ENCODE measurements around the gene CCSAP.
A peak's percentile ranks its signal among the peaks of the same experiment; 100 is the strongest.
"Not testable (repeated sequence)": the region's sequence is repeated elsewhere in the genome, so short reads cannot be mapped to it uniquely, and the experiment has no call there.

The CCSAP gene

DNA sequence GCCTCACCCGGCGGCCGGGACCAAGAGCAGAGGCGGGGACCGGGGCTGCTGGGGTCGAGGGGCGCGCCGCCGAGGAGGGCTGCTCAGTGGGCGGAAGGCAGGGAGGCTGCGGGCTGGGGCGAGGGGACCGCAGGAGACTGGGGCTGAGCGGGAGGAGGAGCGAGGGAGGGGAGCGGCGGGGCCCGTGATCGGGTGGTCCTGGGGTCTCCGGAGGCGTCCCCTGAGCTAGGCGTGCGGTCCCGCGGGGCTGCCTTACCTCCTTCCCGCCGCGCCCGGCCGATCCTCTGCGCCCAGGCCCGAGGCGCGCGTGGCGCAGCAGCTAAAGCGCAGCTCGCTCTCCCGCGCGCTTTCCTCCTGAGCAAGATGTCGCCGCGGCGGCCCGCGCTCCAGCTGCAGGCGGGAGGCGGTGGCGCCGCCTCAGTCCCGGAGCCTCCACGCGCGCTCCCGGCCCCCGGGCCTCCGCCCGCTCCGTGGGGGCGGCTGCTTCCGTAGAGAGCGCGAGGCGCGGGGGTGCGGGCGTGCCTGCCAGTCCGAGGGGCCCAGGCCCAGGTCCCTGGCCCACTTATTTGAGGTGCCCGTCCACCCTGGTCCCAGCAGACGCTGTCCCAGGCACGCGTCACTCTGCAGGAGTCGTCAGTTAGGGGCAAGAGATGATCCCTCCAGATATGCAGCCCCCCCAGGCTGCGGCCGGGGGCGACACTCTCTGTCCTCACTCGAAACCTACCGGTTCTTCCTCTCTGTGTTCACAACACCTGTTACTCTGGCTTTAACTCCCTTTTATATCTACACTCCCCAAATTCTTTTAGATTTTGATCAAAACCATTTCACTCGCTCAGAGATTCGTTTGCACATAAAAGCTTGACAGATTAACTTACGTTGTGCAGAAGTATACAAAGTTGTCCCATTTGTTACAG, at the start of gene CCSAP:
Gene CCSAP (minus strand): TSS at position 392 of the 914 bp plus-strand sequence. CDS start 582 bp downstream, outside the sequence.
- DNase-seq, result peak; percentile 17 to 29

DNA sequence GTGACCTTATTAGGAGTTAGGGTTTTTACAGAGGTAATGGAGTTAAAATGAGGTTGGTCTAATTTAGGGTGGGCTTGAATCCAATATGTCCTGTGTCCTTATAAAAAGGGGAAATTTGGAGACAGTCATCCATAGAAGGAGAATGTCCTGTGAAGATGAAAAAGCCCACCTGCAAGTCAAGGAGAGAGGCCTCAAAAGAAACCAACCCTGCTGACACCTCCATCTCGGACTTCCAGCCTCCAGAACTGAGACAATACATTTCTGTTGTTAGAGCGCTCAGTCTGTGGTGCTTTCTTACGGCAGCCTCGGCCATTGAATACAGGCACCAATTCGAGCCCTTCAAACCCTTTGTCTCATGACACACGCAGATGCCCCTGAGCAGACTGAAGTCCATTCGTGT, 47.3 kb upstream of the CCSAP start:
- no peak for DNase-seq

GRCh38 chr1:229388897-229389580, 46.2 kb upstream of the CCSAP start:
- DNase-seq, result no peak

GRCh38 chr1:229385853-229386456, 43.1 kb upstream of the CCSAP start:
- no peak for DNase-seq

- no peak for DNase-seq
Observed at GRCh38 chr1:229384822-229385221, 42.0 kb upstream of the CCSAP start.

GRCh38 chr1:229383961-229384360, 41.1 kb upstream of the CCSAP start:
- no peak for DNase-seq

- DNase-seq, result no peak
Observed at GRCh38 chr1:229383188-229383587, 40.3 kb upstream of the CCSAP start.

- DNase-seq, result no peak
Observed at GRCh38 chr1:229381234-229381633, 38.4 kb upstream of the CCSAP start.

DNA sequence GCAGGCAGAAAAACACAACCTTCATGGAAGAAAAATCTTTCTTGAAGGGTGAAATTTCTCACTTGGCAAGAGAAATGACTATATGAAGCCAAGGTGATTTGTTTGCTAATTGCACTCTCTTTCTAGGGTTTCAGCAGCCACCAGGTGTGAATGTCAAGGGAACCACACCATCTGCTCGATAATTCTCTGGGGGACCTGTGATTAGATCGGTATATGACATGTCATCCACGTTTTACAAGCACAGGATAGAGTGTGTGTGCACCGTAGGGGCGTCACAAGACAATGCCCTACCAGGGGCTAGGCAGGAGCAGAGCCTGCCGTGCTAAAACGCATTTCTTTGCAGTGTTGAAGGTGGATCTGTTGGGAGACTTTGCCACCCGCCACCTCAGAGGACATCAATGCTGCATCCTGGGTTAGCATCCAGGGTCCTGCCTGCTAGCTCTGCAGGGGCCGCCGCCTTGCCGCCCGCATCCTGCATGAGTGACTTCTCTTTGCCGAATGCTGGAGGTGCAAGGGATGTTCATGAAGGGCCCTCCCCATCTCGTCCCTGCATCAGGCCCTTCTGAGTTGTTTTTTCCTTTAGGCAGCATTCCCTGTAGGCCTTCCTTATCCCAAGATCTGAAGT, 37.8 kb upstream of the CCSAP start:
- no peak for DNase-seq

GRCh38 chr1:229379846-229380245, 37.0 kb upstream of the CCSAP start:
- no peak for DNase-seq

- DNase-seq, result no peak
Observed at GRCh38 chr1:229378586-229379367, 35.9 kb upstream of the CCSAP start.

DNA sequence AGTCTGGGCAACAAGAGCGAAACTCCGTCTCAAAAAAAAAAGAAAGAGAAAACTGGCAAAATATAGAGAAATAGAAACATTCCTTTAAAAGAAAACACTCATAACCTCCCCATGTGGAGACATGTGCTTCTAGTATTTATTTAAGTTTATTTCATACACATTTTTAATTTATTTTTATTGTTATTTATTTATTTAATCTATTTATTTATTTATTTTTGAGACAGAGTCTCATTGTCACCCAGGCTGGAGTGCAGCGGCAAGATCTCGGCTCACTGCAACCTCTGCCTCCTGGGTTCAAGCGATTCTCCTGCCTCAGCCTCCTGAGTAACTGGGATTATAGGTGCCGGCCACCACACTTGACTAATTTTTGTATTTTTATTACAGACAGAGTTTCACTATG, 35.2 kb upstream of the CCSAP start:
- DNase-seq, result not testable (repeated sequence)

- DNase-seq, result no peak
Observed at GRCh38 chr1:229377429-229377828, 34.6 kb upstream of the CCSAP start.

GRCh38 chr1:229376521-229376920, 33.7 kb upstream of the CCSAP start:
- no peak for DNase-seq

DNA sequence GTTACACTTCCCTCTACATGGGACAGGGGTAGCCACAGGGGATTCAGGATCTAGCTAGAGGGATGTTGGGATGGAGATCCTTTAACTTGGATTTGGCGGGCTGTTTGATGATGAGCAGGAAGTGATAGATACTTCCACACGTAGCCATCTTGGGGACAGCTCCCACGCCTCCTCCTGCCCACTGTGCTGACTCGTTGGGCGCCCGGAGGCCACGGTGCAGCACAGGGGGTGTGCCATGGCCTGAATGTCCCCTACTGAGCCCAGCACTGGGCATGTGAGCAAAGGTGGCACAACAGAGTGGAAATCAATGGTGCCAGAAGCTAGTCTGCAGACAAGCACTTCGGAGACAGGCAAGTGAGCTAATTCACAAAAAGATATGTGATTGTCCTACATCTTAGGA, 31.6 kb upstream of the CCSAP start:
- DNase-seq, result no peak

DNA sequence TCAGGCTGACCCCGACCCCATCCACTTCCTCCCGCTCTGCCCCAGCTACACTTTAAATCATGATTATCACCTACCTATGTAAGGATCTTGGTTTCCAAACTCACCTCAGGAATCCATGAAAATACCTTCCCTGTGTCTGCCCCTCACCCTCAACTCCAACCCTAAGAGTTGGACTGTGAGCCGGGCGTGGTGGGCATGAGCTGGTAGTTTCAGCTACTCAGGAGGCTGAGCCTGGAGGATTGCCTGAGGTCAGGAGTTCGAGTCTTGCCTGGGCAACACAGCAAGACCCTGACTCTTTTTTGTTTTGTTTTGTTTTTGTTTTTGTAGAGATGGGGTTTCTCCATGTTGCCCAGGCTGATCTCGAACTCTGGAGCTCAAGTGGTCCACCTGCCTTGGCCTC, 30.5 kb upstream of the CCSAP start:
- no peak for DNase-seq

- no peak for DNase-seq
Observed at GRCh38 chr1:229372251-229372650, 29.4 kb upstream of the CCSAP start.

DNA sequence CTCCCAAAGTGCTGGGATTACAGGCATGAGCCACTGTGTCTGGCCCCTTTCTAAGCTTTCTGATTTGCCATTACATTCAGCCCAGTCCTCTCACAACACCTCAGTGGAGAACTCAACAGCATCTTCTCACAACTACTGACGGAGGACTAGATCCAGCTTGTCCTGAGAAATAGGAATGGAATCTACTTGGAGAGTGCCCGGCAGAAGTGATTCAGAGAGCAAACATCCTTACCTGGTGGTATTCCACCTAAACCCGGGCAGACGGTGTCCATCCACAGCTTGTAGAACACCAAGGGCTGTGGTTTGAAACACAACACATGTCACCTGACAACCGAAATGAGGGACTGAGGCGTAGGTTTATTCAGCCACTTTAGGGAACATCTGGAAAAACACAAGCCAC, 28.8 kb upstream of the CCSAP start:
- no peak for DNase-seq

GRCh38 chr1:229370601-229371021, 27.8 kb upstream of the CCSAP start:
- no peak for DNase-seq

DNA sequence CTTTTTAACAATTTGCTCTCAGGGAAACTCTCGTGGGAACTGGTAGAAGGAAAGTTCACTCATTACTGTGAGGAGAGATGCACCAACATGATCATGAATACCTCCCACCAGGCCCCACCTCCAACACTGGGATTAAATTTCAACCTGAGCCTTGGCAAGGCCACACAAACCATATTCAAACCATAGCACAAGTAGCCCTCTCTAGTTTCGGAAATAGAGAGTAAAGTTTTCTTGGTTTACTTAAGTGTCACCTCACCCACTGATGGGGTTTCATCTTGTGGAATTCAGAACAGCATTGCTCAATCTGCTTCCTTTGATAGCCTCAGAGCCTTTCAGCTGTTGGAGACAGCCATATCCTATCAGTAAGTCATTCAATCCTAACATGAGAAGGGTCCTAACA, 25.5 kb upstream of the CCSAP start:
- DNase-seq, result no peak

DNA sequence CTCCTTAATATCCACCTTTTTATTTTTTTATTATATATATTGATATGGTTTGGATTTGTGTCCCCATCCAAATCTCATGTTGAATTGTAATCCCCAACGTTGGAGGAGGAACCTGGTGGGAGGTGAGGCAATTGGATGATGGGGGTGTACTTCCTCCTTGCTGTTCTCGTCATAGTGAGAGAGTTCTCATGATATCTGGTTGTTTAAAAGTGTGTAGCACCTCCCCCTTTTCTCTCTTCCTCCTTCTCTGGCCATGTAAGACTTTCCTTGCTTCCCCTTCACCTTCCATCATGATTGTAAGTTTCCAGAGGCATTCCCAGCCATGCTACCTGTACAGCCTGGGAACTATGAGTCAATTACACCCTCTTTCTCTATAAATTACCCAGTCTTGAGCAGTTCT, 22.7 kb upstream of the CCSAP start:
- DNase-seq, result no peak
